PC-9 (cell line): ENCODE data around the gene GBP4. TPM values are rescaled to one million over a fixed set of nuclear protein-coding genes. Genes with fewer than 3 reads are reported as not detected.

Experiments
- BruUV-seq: library from RNA; stranded (reverse); fragments of 400-500 nt; replicated peaks from 2 replicates; lab custom pipeline; 2021; lab: Mats Ljungman, UMichigan
- CTCF ChIA-PET: fragments of 300-600 bp; sonication (Branson Sonifier 250); formaldehyde crosslinking; loops from one replicate; lab custom pipeline; 2022; ENCODE audit warnings: antibody characterized with exemption; lab: Charles Lee
- POLR2A ChIA-PET: fragments of 300-600 bp; sonication (Branson Sonifier 250); formaldehyde crosslinking; loops from one replicate; lab custom pipeline; 2022; ENCODE audit warnings: antibody characterized with exemption; ENCODE audit not compliant: unreplicated experiment; lab: Charles Lee
- DNase-seq, 2 experiments: peaks; one replicate each; pipeline versions ENCODE4 v3.0.0 to v3.0.0-alpha.2; 2015 to 2022; ENCODE audit warnings: mixed read lengths in 1 of 2
- H2AFZ ChIP-seq: fragments of 200-600 bp; sonication (generic); 2 replicates; pipeline ENCODE4 v1.8.1; 2017; ENCODE audit warnings: antibody characterized with exemption
- H3F3A ChIP-seq: fragments of 200-600 bp; sonication (generic); 2 replicates; pipeline ENCODE4 v1.8.1; 2017; ENCODE audit warnings: antibody characterized with exemption, mild to moderate bottlenecking, low read depth; ENCODE audit not compliant: insufficient read depth
- H3K27ac ChIP-seq: fragments of 200-600 bp; sonication (generic); 2 replicates; pipeline ENCODE4 v1.6.1; 2016; ENCODE audit warnings: mixed run types
- H3K27me3 ChIP-seq: fragments of 200-600 bp; sonication (generic); 2 replicates; pipeline ENCODE4 v1.6.1; 2016; ENCODE audit warnings: low read depth, mixed run types; ENCODE audit not compliant: insufficient read depth
- H3K36me3 ChIP-seq: fragments of 200-600 bp; sonication (generic); 2 replicates; pipeline ENCODE4 v1.6.1; 2016; ENCODE audit warnings: low read depth, mixed run types
- H3K4me1 ChIP-seq: fragments of 200-600 bp; sonication (generic); replicated peaks from 2 replicates; pipeline ENCODE4 v1.6.1; 2016; ENCODE audit warnings: mixed run types; ENCODE audit not compliant: insufficient read depth
- H3K4me2 ChIP-seq: fragments of 200-600 bp; sonication (generic); 2 replicates; pipeline ENCODE4 v1.6.1; 2017; ENCODE audit warnings: mixed run types
- H3K4me3 ChIP-seq: fragments of 200-600 bp; sonication (generic); 2 replicates; pipeline ENCODE4 v1.6.1; 2016; ENCODE audit warnings: mixed run types
- H3K79me2 ChIP-seq: fragments of 200-600 bp; sonication (generic); 2 replicates; pipeline ENCODE4 v1.6.1; 2017; ENCODE audit warnings: low read depth, mixed run types
- H3K9me2 ChIP-seq: fragments of 200-600 bp; sonication (generic); 2 replicates; pipeline ENCODE4 v1.8.1; 2017; ENCODE audit warnings: mild to moderate bottlenecking; ENCODE audit not compliant: insufficient read depth
- H3K9me3 ChIP-seq: fragments of 200-600 bp; sonication (generic); 2 replicates; pipeline ENCODE4 v1.8.1; 2016; ENCODE audit warnings: low read depth; ENCODE audit not compliant: insufficient read depth
- H4K20me1 ChIP-seq: fragments of 200-600 bp; sonication (generic); 2 replicates; pipeline ENCODE4 v1.8.1; 2017; ENCODE audit not compliant: insufficient read depth
- EZH2 ChIP-seq: fragments of 200-600 bp; sonication (generic); IDR thresholded peaks from 2 replicates; pipeline ENCODE4 v1.8.0; 2017; ENCODE audit warnings: antibody characterized with exemption, low read depth
- intact Hi-C: fragments of 100-400 bp; cut with micrococcal nuclease; formaldehyde crosslinking; loops from one replicate; pipeline ENCODE4 v1.10.0; 2022; ENCODE audit not compliant: unreplicated experiment
- total RNA-seq: library from RNA; stranded (reverse); gene quantifications from 2 replicates; pipeline ENCODE4 v1.2.3, GENCODE V29; 2021
- TF ChIP-seq, protein P1 (sequence below): fragments of 200-600 bp; sonication (generic); conservative IDR thresholded peaks from 2 replicates; pipeline ENCODE4 v1.6.1; 2017; ENCODE audit warnings: mixed run types, antibody characterized with exemption, mild to moderate bottlenecking, moderate library complexity

Gene GBP4
- total RNA-seq, 1 experiment from 2014 or later = 0.83 TPM

DNA sequence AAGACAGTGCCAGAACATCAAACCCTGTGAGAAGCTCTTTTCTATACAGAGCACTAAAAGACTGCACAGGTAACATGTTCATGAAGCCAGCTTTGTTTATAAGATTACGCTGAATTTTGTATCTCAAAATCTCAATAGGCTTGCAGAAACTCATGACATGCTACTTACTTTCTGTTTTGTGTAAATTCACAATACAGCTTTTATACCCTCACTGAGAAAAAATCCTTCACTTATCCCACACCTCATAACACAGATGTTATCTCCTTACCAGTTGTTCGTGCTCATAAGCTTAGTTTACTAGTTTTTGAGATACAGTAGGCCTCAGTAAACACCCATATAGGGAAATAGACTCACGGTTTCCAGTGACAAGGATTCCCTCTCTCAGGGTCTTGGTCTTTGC, 48.8 kb downstream of the GBP4 start:
- Histone ChIP-seq H3F3A (no peaks in the 10 kb centered on the region), H3K27me3 (no peaks in the 10 kb centered on the region), H3K4me2 (no peak overlapping the region), H2AFZ (no peak overlapping the region), H3K79me2 (no peaks in the 10 kb centered on the region), H3K36me3 (no peaks in the 10 kb centered on the region), H3K9me3 (no peaks in the 10 kb centered on the region), H3K4me1 (no peaks in the 10 kb centered on the region), H3K4me3 (no peak overlapping the region), H3K27ac (no peak overlapping the region), H3K9me2 (no peaks in the 10 kb centered on the region), H4K20me1 (no peaks in the 10 kb centered on the region)
- CTCF ChIA-PET = no interaction called here
- no TSS peak for BruUV-seq
- POLR2A ChIA-PET = no interaction called here
- intact Hi-C loops = no loop called here
- DNase-seq = peak in 1 of 2 experiments; percentile 30
- TF ChIP-seq, protein P1, sequence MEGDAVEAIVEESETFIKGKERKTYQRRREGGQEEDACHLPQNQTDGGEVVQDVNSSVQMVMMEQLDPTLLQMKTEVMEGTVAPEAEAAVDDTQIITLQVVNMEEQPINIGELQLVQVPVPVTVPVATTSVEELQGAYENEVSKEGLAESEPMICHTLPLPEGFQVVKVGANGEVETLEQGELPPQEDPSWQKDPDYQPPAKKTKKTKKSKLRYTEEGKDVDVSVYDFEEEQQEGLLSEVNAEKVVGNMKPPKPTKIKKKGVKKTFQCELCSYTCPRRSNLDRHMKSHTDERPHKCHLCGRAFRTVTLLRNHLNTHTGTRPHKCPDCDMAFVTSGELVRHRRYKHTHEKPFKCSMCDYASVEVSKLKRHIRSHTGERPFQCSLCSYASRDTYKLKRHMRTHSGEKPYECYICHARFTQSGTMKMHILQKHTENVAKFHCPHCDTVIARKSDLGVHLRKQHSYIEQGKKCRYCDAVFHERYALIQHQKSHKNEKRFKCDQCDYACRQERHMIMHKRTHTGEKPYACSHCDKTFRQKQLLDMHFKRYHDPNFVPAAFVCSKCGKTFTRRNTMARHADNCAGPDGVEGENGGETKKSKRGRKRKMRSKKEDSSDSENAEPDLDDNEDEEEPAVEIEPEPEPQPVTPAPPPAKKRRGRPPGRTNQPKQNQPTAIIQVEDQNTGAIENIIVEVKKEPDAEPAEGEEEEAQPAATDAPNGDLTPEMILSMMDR = no peak
- TF ChIP-seq EZH2 = no peak

DNA sequence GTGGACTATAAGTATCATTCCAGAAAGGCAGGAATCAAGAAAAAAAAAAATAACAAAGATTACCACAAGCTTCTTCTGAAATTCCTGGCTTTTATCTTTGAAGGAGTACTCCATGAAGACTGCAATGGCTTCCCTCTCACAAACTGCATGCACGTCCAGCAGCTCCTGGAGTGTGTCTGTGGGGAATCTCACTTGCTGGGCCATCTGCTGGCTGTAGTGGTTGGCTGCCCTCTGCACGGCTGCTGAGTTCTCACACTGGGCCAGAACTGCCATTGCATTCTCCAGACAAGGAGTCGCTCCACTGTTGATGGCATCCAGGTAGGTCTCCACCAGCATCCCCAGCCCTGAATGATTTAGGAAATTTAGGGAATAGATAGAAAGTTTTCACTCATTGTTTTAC, 49.5 kb downstream of the GBP4 start:
- Histone ChIP-seq H4K20me1 (no peaks in the 10 kb centered on the region), H3K79me2 (no peaks in the 10 kb centered on the region), H3K4me3 (no peak overlapping the region), H3K36me3 (no peaks in the 10 kb centered on the region), H3F3A (no peaks in the 10 kb centered on the region), H3K27ac (no peak overlapping the region), H3K27me3 (no peaks in the 10 kb centered on the region), H3K4me2 (no peak overlapping the region), H3K9me2 (no peaks in the 10 kb centered on the region), H3K4me1 (no peaks in the 10 kb centered on the region), H2AFZ (no peak overlapping the region), H3K9me3 (no peaks in the 10 kb centered on the region)
- DNase-seq = peak in 1 of 2 experiments; percentile 25
- BruUV-seq = no TSS peak
- TF ChIP-seq, protein P1 = no peak; the same call in 1 of the 2 replicates
- no peak for TF ChIP-seq EZH2
- CTCF ChIA-PET = no interaction called here
- POLR2A ChIA-PET = no interaction called here
- intact Hi-C loops = no loop called here

DNA sequence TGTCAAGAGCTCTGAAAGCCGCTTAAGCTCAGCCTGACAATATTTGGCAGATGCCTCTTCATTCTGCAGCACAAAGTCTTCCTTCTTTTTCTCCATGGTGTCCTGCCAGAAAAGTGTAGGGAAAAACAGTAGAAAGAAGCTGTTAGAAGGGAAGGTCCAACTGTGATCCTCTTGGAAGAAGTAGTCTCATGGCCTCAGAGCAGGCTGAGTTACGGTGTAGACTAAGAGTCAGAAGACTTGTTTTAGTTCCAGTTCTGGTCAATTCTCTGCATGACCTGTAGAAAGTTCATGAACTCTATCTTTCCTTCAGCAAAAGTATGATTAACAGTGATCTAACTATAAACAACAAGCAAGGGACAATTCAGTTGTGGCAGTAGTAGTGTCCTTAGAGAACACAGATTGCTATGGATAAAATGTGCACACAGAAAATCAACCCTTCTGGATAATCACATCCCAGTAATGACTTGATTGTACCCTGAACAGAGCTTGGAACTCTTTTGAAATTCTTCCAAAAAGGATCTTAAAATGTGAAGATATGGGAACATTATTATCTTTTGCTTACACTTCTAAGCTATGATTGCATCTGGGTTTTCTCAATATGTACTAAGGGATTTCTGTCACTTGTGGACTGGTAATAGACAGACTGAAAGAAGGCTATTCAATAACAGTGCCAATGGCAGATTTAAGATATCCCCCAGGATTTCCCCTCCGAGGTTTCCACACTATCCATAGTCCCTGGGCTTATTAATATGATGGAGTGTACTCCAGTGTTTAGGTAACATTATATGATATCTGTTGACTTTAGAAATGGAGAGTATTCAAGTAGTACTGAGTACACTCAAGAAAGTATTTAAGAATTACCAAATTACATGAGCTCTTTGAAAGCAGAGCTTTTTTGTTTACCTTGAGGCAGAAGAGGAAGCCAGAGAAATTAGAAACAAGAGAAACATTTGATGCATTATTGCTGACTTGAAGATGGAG, 50.8 kb downstream of the GBP4 start:
- intact Hi-C loops = no loop called here
- no peak for TF ChIP-seq EZH2
- TF ChIP-seq, protein P1 = no peak
- ChIA-PET CTCF (no interaction called here), POLR2A (interaction anchor here (0.6 kb wide), 2 partner anchors 157 to 255 kb away, joined by 7 read pairs; no protein-coding TSS in a partner anchor)
- H3K27me3 ChIP-seq = no peaks in the 10 kb centered on the region
- H3K9me2 ChIP-seq = no peaks in the 10 kb centered on the region
- DNase-seq = peak in 1 of 2 experiments; percentile 1
- H3K4me3 ChIP-seq = no peak overlapping the region
- H2AFZ ChIP-seq = peak overlapping the region; percentile 17; the same call in 1 of the 2 replicates
- no peak overlapping the region for H3K27ac ChIP-seq
- no peak overlapping the region for H3K4me2 ChIP-seq
- H3K9me3 ChIP-seq = no peaks in the 10 kb centered on the region
- BruUV-seq = no TSS peak
- H3K79me2 ChIP-seq = no peaks in the 10 kb centered on the region
- no peaks in the 10 kb centered on the region for H3F3A ChIP-seq
- no peaks in the 10 kb centered on the region for H4K20me1 ChIP-seq
- no peaks in the 10 kb centered on the region for H3K4me1 ChIP-seq
- H3K36me3 ChIP-seq = no peaks in the 10 kb centered on the region
